Hepatocyte (in vitro differentiated cells): ENCODE data around the gene WSCD2. TPM values are rescaled to one million over a fixed set of nuclear protein-coding genes. Genes with fewer than 3 reads are reported as not detected.

ENCODE experiments used
- DNase-seq: peaks from one replicate; pipeline ENCODE4 v3.0.0-alpha.2; 2016; ENCODE audit warnings: low spot score
- H2AFZ ChIP-seq: fragments of 200-600 bp; sonication (generic); 2 replicates; pipeline ENCODE4 v1.6.0; 2016; ENCODE audit warnings: antibody characterized with exemption, mild to moderate bottlenecking
- H3K27ac ChIP-seq: fragments of 200-600 bp; sonication (generic); 2 replicates; pipeline ENCODE4 v1.5.1; 2016; ENCODE audit warnings: mild to moderate bottlenecking
- H3K27me3 ChIP-seq: fragments of 200-600 bp; sonication (generic); 2 replicates; pipeline ENCODE4 v1.6.1; 2016
- H3K36me3 ChIP-seq: fragments of 200-600 bp; sonication (generic); replicated peaks from 2 replicates; pipeline ENCODE4 v1.5.1; 2016; ENCODE audit warnings: low read depth; ENCODE audit not compliant: insufficient read depth
- H3K4me1 ChIP-seq: fragments of 200-600 bp; sonication (generic); 2 replicates; pipeline ENCODE4 v1.5.1; 2016; ENCODE audit warnings: mild to moderate bottlenecking, moderate library complexity; ENCODE audit not compliant: insufficient read depth
- H3K4me2 ChIP-seq: fragments of 200-600 bp; sonication (generic); 2 replicates; pipeline ENCODE4 v1.6.0; 2016
- H3K4me3 ChIP-seq: fragments of 200-600 bp; sonication (generic); 2 replicates; pipeline ENCODE4 v1.5.1; 2016; ENCODE audit warnings: mild to moderate bottlenecking
- H3K79me2 ChIP-seq: fragments of 200-600 bp; sonication (generic); 2 replicates; pipeline ENCODE4 v1.6.0; 2017; ENCODE audit warnings: mild to moderate bottlenecking
- H3K9me2 ChIP-seq: fragments of 200-600 bp; sonication (generic); replicated peaks from 2 replicates; pipeline ENCODE4 v1.6.0; 2017; ENCODE audit warnings: mild to moderate bottlenecking; ENCODE audit not compliant: insufficient read depth
- H3K9me3 ChIP-seq: fragments of 200-600 bp; sonication (generic); 2 replicates; pipeline ENCODE4 v1.5.1; 2016; ENCODE audit warnings: low read depth, mild to moderate bottlenecking
- H4K20me1 ChIP-seq: fragments of 200-600 bp; sonication (generic); 2 replicates; pipeline ENCODE4 v1.6.0; 2016; ENCODE audit warnings: mild to moderate bottlenecking; ENCODE audit not compliant: insufficient read depth, poor library complexity, severe bottlenecking
- EZH2 ChIP-seq: fragments of 200-600 bp; sonication (generic); IDR thresholded peaks from 2 replicates; pipeline ENCODE4 v1.6.1; 2016; ENCODE audit warnings: antibody characterized with exemption, mild to moderate bottlenecking, borderline replicate concordance
- EZH2phosphoT487 ChIP-seq: fragments of 200-600 bp; sonication (generic); IDR thresholded peaks from one replicate; pipeline ENCODE4 v1.6.1; 2018; ENCODE audit warnings: antibody characterized with exemption, mild to moderate bottlenecking, low read depth, moderate library complexity; ENCODE audit not compliant: unreplicated experiment, severe bottlenecking
- WGBS: methylation state at CpG from one replicate; pipeline ENCODE4 v1.1.6; 2016; ENCODE audit warnings: low lambda C conversion rate; ENCODE audit errors: missing lambda C conversion rate; 5-methylcytosine and 5-hydroxymethylcytosine counted together
- polyA plus RNA-seq: library from polyadenylated mRNA; unstranded; fragments of >200 nt; fragmentation: Nextera tagmentation; extraction: Ambion mirVana; gene quantifications from 2 replicates; pipeline ENCODE4 v1.2.1, GENCODE V29; 2016
- total RNA-seq: library from RNA; depleted of rRNA; stranded (reverse); fragments of >200 nt; gene quantifications from 2 replicates; pipeline ENCODE4 v1.2.3, GENCODE V29; 2014
- TF ChIP-seq, protein P1 (sequence below): fragments of 200-600 bp; sonication (generic); IDR thresholded peaks from 2 replicates; pipeline ENCODE4 v1.5.1; 2016; ENCODE audit warnings: antibody characterized with exemption, mild to moderate bottlenecking; ENCODE audit not compliant: poor library complexity

Gene WSCD2
- total and polyA plus RNA-seq, 2 experiments from 2014 or later = 4.2 to 4.3 TPM

DNA sequence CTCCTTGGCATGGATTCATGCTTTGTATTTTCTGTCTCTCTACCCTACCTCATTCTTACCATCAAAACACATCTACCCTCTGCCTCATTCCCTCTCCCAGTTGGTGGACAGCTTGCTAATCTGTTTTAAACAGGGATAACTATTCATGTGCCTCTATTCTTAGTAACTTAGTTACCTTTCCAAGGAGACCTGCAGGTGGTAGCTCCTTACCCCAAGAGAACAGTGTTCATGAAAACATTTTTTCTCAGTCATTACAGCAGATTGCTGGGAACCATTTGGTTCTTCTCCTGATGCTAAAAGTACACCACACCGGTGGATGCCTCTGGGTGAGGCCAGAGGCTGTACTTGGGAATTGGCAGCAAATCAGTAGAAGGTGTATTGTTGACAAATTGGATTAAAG, 137.0 kb downstream of the WSCD2 start:
- H3K4me2 ChIP-seq = no peak overlapping the region
- DNase-seq = no peak

DNA sequence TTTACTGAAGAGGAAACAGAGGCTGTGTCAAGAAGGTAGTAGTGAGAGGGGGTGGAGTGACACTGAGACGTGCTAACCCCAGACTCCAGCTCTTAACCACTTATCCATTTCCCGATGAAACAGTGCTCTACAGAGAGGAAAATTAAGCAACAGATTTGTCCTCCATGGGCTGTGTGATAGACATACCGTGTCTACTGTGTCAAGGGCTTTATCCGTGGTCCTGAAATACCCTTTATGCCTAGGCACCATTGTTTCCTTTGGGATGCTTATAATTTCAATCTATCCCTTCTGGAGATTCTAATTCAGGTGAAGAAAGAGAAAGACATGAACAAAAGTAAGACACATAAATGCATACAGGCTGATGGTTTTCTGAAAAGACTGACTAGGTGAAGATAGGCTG, 138.4 kb downstream of the WSCD2 start:
- TF ChIP-seq EZH2 (no peak), EZH2phosphoT487 (no peak)
- TF ChIP-seq, protein P1, sequence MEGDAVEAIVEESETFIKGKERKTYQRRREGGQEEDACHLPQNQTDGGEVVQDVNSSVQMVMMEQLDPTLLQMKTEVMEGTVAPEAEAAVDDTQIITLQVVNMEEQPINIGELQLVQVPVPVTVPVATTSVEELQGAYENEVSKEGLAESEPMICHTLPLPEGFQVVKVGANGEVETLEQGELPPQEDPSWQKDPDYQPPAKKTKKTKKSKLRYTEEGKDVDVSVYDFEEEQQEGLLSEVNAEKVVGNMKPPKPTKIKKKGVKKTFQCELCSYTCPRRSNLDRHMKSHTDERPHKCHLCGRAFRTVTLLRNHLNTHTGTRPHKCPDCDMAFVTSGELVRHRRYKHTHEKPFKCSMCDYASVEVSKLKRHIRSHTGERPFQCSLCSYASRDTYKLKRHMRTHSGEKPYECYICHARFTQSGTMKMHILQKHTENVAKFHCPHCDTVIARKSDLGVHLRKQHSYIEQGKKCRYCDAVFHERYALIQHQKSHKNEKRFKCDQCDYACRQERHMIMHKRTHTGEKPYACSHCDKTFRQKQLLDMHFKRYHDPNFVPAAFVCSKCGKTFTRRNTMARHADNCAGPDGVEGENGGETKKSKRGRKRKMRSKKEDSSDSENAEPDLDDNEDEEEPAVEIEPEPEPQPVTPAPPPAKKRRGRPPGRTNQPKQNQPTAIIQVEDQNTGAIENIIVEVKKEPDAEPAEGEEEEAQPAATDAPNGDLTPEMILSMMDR = no peak
- Histone ChIP-seq H3K27me3 (no peaks in the 10 kb centered on the region), H4K20me1 (no peaks in the 10 kb centered on the region), H3K27ac (no peak overlapping the region), H3K36me3 (no peaks in the 10 kb centered on the region), H3K9me3 (no peaks in the 10 kb centered on the region), H3K4me3 (no peak overlapping the region), H3K4me1 (no peaks in the 10 kb centered on the region), H3K79me2 (no peaks in the 10 kb centered on the region), H3K9me2 (no peaks in the 10 kb centered on the region), H2AFZ (no peak overlapping the region), H3K4me2 (no peak overlapping the region)
- WGBS = 73% methylated on average over 4 of the region's 4 CpGs
- no peak for DNase-seq

More for the DNA sequence above, 137.0 kb downstream of the WSCD2 start:
- H2AFZ ChIP-seq = no peak overlapping the region
- H4K20me1 ChIP-seq = no peaks in the 10 kb centered on the region
- H3K9me3 ChIP-seq = no peaks in the 10 kb centered on the region
- H3K9me2 ChIP-seq = no peaks in the 10 kb centered on the region
- no peaks in the 10 kb centered on the region for H3K36me3 ChIP-seq
- no peak overlapping the region for H3K27ac ChIP-seq
- no peaks in the 10 kb centered on the region for H3K27me3 ChIP-seq
- no peak overlapping the region for H3K4me3 ChIP-seq
- TF ChIP-seq, protein P1 = no peak
- TF ChIP-seq EZH2 (no peak), EZH2phosphoT487 (no peak)
- no peaks in the 10 kb centered on the region for H3K4me1 ChIP-seq
- 59% methylated on average over 1 of the region's 1 CpG for WGBS
- H3K79me2 ChIP-seq = no peaks in the 10 kb centered on the region

DNA sequence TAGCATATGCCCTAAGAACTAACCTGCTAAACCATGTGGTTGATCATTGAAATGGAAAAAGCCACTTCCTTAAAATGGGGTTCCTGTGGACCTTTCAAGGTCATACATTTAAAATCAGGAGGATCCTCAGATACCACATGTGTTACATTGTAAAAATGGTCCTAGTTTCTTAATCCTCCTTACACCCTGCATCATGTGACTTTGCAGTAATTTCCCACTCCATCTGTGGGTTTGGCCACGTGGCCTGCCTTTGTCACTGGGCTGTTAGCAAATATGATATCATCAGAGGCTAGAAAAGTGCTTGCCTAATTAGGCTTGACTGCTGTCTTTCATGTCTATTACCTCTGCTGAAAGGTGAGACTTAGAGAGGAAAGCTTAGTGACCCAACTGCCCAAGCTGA, 139.3 kb downstream of the WSCD2 start:
- no peak overlapping the region for H3K4me3 ChIP-seq
- no peaks in the 10 kb centered on the region for H3K4me1 ChIP-seq
- TF ChIP-seq, protein P1 = no peak
- no peak for TF ChIP-seq EZH2
- TF ChIP-seq EZH2phosphoT487 = no peak
- no peaks in the 10 kb centered on the region for H3K79me2 ChIP-seq
- 29% methylated on average over 1 of the region's 1 CpG for WGBS
- no peaks in the 10 kb centered on the region for H3K36me3 ChIP-seq
- H3K9me3 ChIP-seq = no peaks in the 10 kb centered on the region
- H4K20me1 ChIP-seq = no peaks in the 10 kb centered on the region
- no peaks in the 10 kb centered on the region for H3K27me3 ChIP-seq
- no peak for DNase-seq
- no peak overlapping the region for H3K27ac ChIP-seq
- no peaks in the 10 kb centered on the region for H3K9me2 ChIP-seq
- no peak overlapping the region for H2AFZ ChIP-seq
- no peak overlapping the region for H3K4me2 ChIP-seq

DNA sequence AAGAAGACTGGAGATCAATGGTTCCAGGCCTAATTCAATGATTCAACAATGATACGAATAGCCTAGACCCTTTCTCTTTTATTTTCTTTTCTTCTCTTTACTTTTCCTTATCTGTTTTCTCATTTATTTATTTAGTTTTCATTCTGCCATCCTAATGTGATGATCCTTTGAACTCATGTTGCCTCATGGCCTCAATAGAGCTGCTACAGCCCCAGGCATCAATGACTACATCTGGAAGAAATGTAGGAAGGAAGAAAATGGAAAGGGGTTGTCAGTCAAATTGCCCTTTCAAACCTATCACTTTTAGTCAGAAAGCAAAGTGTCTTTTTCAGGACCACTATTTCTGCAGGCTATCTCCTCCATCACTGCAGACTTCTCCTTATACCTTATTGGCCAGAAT, 140.1 kb downstream of the WSCD2 start:
- H3K9me3 ChIP-seq = no peaks in the 10 kb centered on the region
- 89% methylated on average over 1 of the region's 1 CpG for WGBS
- H3K79me2 ChIP-seq = no peaks in the 10 kb centered on the region
- H3K4me2 ChIP-seq = no peak overlapping the region
- no peak for DNase-seq
- H3K4me1 ChIP-seq = no peaks in the 10 kb centered on the region
- TF ChIP-seq, protein P1 = no peak
- no peak for TF ChIP-seq EZH2phosphoT487
- no peak for TF ChIP-seq EZH2
- no peak overlapping the region for H3K4me3 ChIP-seq
- H2AFZ ChIP-seq = no peak overlapping the region
- no peaks in the 10 kb centered on the region for H4K20me1 ChIP-seq
- H3K9me2 ChIP-seq = no peaks in the 10 kb centered on the region
- no peaks in the 10 kb centered on the region for H3K36me3 ChIP-seq
- no peak overlapping the region for H3K27ac ChIP-seq
- H3K27me3 ChIP-seq = no peaks in the 10 kb centered on the region
